ENCODE results near the gene TPRN.

Gene TPRN

GRCh38 chr9:137170486-137171148, 29.9 kb downstream of the TPRN start:
- DNase-seq: no peak

GRCh38 chr9:137169896-137170358, 30.6 kb downstream of the TPRN start, which contains the start of gene LRRC26:
TSS of gene LRRC26 (minus strand) at chr9:137170051. CDS start at chr9:137169943, 108 bp downstream.
- no peak for DNase-seq

DNA sequence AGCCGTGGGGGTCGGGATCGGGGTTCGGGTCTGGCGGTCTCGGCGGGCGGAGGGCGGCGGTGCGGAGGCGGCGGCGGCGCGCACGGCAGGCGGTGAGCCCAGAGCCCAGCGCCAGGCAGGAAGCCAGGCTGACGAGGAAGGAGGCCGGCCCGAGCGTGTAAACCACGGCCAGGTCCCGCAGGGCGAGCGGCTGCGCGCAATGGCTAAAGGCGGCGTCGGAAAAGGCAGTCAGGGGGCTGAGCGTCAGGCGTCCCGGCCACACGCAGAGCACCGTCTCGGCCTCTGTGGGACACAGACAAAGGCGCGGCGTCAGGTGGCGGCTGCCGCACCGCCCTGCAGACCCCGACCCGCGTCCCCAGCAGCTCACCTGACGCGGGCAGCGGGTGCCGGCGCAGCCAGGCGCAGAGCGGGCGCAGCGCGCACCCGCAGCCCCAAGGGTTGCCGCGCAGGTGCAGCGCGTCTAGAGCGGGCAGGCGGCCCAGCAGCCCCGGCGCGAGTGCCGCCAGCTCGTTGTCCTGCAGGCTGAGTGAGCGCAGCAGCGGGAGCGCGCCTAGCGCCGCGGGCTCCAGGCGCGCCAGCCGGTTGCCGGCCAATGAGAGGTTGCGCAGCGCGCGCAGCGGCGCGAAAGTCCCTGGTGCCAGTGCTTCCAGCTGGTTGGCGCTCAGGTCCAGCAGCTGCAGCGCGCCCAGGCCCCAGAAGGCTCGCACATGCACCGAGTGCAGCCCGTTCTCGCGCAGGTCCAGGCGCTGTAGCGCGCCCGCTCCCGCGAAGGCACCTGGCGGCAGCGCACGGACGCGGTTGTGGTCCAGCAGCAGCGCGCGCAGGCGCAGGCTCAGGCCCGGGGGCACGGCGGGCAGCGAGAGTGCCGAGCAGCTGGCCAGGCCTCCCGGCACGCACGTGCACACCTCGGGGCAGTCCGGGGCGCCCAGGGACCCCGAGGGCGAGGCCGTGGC, 31.4 kb downstream of the TPRN start:
- DNase-seq: peak; percentile 68

DNA sequence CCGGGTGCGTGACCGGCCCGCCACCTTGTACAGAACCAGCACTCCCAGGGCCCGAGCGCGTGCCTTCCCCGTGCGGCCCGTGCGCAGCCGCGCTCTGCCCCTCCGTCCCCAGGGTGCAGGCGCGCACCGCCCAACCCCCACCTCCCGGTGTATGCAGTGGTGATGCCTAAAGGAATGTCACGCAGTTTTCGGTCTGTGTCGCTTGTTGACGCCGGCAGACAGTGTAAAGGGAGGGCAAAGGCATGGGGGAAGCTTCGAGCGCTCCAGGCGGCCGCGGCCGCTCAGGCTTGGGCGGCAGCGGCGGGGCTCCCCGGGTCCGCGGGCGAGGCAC, 32.0 kb downstream of the TPRN start:
- no peak for DNase-seq

GRCh38 chr9:137167747-137168572, 32.6 kb downstream of the TPRN start:
- no peak for DNase-seq

DNA sequence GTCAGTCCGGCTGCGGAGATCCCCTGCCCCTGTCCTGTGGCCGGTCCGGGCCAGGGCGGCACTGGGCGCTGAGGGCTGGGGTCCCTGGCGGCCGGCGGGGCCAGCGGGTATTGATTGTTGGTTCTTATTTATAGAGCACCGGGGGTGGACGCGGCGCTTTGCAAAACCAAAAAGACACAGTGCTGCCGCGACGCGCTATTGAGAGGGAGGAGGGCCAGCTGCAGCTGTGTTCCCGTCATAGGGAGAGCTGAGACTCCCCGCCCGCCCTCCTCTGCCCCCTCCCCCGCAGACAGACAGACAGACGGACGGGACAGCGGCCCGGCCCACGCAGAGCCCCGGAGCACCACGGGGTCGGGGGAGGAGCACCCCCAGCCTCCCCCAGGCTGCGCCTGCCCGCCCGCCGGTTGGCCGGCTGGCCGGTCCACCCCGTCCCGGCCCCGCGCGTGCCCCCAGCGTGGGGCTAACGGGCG, 33.2 kb downstream of the TPRN start:
- DNase-seq: no peak

GRCh38 chr9:137166380-137167229, 33.9 kb downstream of the TPRN start:
- no peak for DNase-seq

GRCh38 chr9:137165250-137165836, 35.2 kb downstream of the TPRN start:
- DNase-seq: no peak

GRCh38 chr9:137164370-137165249, 35.9 kb downstream of the TPRN start:
- DNase-seq: no peak

- DNase-seq: no peak
Measured at GRCh38 chr9:137163805-137164204, 36.7 kb downstream of the TPRN start.

DNA sequence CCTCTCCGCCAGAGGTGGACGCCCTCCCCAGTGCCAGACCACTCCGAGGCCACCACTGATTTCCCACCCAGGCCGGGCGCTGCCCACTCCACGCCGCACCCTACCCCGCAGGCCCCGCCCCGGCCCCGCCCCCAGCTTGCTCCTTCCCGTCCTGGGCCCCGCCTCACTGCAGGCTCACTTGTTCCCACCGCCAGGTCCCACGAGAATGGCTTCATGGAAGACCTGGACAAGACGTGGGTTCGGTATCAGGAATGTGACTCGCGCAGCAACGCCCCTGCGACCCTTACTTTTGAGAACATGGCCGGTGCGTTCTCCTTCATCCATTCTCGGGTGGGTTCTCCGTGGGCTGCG, 37.2 kb downstream of the TPRN start:
- no peak for DNase-seq

- no peak for DNase-seq
Measured at GRCh38 chr9:137162505-137163364, 37.8 kb downstream of the TPRN start.

DNA sequence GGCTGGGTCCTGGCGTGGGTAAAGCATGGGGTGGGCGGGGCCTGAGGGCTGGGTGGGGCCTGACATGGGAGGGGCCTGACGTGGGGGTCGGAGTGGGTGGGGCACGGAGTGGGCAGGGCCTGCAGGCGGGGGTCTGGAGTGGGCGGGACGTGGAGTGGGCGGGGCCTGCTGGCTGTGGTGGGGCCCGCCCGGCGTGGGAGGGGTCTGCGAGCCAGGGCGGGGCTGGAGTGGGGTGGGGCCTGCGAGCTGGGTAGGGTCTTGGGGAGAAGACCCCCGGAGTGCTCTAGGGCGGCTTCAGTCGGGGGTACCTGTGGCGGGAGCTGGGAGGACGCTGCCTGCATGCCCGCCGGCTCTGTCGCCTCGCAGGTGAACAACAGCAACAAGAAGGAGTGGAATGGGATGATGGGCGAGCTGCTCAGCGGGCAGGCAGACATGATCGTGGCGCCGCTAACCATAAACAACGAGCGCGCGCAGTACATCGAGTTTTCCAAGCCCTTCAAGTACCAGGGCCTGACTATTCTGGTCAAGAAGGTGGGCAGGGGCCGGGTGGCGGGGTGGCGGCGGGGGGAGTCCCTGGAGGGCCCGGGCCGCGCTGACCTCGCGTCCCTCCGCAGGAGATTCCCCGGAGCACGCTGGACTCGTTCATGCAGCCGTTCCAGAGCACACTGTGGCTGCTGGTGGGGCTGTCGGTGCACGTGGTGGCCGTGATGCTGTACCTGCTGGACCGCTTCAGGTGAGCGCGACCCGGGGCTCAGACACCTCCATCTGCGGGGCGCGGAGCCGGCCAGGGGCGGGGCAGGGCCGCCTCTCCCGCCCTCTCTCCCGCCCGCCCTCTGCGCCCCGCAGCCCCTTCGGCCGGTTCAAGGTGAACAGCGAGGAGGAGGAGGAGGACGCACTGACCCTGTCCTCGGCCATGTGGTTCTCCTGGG, 38.7 kb downstream of the TPRN start:
- no peak for DNase-seq

DNA sequence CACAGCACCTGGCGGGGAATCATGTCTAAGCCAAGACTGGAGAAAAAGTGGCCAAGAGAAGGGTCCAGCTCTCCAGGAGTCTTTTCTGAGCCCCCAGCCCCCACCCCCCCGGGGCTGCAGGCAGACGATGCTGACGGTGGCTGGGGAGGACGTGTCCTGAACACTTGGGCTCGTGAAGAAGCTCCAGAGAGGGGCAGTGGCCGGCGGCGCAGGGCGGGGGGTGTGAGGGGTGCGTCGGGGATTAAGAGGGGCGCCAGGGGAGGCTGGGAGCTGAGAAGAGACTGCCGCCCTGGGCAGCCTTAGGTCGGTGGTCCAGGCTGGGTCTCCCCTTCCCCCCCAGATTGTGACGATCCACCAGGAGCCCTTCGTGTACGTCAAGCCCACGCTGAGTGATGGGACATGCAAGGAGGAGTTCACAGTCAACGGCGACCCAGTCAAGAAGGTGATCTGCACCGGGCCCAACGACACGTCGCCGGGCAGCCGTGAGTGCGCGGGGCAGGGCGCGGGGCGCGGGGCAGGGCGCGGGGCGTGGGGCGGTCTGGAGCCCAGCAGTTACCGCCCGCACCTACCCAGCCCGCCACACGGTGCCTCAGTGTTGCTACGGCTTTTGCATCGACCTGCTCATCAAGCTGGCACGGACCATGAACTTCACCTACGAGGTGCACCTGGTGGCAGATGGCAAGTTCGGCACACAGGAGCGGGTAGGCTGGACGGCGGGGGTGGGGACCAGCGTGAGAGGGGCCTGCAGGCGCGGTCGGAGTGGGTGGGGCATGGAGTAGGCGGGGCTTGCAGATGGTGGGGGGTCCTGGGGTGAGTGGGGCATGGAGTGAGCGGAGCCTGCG, 39.6 kb downstream of the TPRN start:
- DNase-seq: no peak

DNA sequence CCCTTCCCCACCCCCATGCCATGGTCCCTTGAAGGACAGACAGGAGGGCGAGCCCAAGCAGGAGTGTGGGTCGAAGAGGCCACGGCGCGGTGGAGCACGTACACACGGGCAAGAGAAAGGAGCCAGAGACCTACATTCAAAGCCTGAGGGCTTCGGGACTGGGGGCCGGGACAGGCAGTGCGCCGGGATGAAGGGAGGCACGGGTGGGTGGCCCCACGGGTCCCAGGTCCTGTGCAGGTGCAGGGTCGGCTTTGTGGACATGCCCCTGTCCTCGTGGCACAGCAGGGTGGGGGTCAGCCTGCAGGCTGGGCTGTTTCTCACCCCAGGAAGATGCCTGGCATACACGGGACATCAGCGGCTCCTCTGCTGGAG, 40.5 kb downstream of the TPRN start:
- DNase-seq: no peak

DNA sequence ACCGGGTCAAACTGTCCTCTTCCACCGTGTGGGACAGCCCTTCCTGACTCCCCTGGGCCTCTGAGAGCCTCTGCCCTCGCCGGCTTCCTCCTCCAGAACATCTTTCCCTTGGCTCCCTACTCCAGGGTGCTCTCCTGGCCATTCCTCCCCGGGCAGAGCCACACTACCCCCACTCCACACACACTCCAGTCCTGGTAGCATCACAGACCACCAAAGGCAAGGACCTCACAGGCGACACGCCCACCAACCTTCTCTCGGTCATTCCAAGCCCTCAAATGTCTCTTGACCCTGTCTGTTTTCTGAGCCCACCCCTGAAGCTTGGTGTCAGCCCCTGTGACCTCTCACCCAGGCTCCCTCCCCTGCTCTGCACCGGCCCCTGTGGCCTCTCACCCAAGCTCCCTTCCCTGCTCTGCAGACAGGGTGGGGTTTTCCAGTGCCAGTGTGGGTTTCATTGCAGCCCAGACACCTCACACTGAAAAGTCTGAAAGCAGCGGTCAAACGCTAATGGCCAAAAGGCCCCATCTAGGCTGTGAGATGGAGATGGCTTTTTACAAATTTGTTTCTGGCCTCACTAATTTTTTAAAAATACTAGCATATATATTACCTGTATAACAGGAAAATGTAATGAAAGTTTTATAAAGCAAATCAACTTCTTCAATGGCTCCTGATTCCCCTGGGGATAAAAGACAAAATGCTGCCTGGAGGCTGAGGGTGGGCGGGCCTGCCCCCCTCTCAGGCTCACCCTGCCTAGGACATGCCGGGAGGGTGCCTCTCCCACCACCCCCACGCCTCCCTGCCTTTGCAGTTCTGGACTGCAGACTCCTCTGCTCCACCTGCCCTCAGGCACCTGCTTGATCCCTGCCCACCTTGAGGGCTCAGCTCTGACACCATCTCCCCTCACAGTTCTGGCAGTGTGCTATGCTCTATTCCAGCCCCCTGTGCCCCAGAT, 41.2 kb downstream of the TPRN start:
- DNase-seq: no peak

Data from NCI-H2081 treated with DMSO at 0.1 percent for 48 hours (cell line).